Uterus (tissue), 4 donors: Measurements from ENCODE around the gene ALPG. TPM values are rescaled to one million over a fixed set of nuclear protein-coding genes. Genes with fewer than 3 reads are reported as not detected.

Source experiments
- DNase-seq, 2 donors: peaks; one replicate each; pipeline ENCODE4 v3.0.0-alpha.2; 2019 to 2020
- H3K27ac ChIP-seq, 2 donors: fragments of 200-600 bp; sonication (generic); 1 replicate in 1 of 2; 2 replicates in 1 of 2; pipeline ENCODE4 v1.5.1; 2016 to 2018
- H3K27me3 ChIP-seq, 2 donors: fragments of 200-600 bp; sonication (generic); one replicate each; pipeline ENCODE4 v1.5.1; 2018 to 2019; ENCODE audit warnings: control low read depth in 1 of 2
- H3K36me3 ChIP-seq, 2 donors: fragments of 200-600 bp; sonication (generic); one replicate each; pipeline ENCODE4 v1.5.1; 2019; ENCODE audit warnings: control low read depth in 1 of 2
- H3K4me1 ChIP-seq, 2 donors: fragments of 200-600 bp; sonication (generic); one replicate each; pipeline ENCODE4 v1.5.1; 2018 to 2019; ENCODE audit warnings: control low read depth in 1 of 2
- H3K4me3 ChIP-seq, 2 donors: fragments of 200-600 bp; sonication (generic); 1 replicate in 1 of 2; 2 replicates in 1 of 2; pipeline ENCODE4 v1.5.1; 2018 to 2019; ENCODE audit warnings: mild to moderate bottlenecking in 1 of 2
- H3K9me3 ChIP-seq, 2 donors: fragments of 200-600 bp; sonication (generic); one replicate each; pipeline ENCODE4 v1.5.1; 2019; ENCODE audit warnings: control low read depth in 1 of 2
- CTCF ChIP-seq, 4 experiments: fragments of 200-600 bp in 2 of 4; fragments of 450-650 bp in 2 of 4; sonication (generic) in 2 of 4; IDR thresholded peaks; one replicate each; pipeline ENCODE4 v1.5.1; 2016 to 2019; ENCODE audit warnings: antibody characterized with exemption in 4 of 4, mild to moderate bottlenecking in 2 of 4, moderate library complexity in 1 of 4
- POLR2A ChIP-seq, 2 donors: fragments of 450-650 bp; IDR thresholded peaks; one replicate each; pipeline ENCODE4 v1.6.1; 2016; ENCODE audit warnings: antibody characterized with exemption in 2 of 2, mild to moderate bottlenecking in 1 of 2, moderate library complexity in 1 of 2
- intact Hi-C: fragments of 100-400 bp; cut with DNase I; formaldehyde crosslinking; loops from one replicate; pipeline ENCODE4 v1.15.1; 2023; ENCODE audit warnings: low total_unique reads
- total RNA-seq, 4 donors: library from RNA; depleted of rRNA in 3 of 4; stranded (reverse); fragments of >200 nt in 3 of 4; gene quantifications; one replicate each; pipeline versions ENCODE4 v1.1.0 to v1.2.4, GENCODE V29; 2014 to 2023
- donor health status: DM: yes; HTN: yes; CAD: no.

ALPG gene
- total RNA-seq, 4 donors from 2014 or later = not detected

DNA sequence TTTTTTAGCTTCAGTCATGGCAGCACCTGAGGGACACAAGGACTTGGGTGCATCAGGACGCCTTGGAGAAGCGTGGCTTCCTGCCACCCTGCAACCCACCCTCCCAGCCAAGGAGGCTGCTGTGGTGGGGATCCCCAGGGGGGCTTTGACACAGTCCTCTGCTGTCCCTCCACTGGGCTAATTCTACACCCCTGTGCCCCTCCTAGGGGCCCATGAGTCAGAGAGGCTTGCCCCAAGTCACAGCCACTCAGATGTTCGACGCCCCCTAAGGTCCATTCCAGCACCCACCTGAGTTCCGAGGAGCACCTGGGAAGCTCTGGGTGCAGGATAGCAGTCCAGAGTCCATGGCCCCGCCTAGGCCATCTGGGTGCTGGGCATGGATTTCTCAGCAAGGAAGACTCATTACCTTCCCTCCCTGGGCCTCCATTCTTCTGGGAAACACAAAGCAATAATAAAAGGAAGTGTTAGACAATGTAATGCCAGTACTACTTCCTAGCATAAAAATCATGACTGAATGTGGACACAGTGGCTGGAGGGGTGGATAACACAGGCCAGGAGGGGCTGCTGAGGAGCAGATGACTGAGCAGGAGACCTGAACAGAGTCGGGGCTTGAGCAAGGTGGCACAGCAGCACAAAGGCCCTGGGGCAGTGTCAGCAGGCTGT, 3.7 kb downstream of the ALPG start:
- intact Hi-C loops = no loop called here
- Histone ChIP-seq H3K27ac (no peak overlapping the region), H3K9me3 (no peaks in the 10 kb centered on the region), H3K36me3 (no peaks in the 10 kb centered on the region), H3K4me1 (no peaks in the 10 kb centered on the region), H3K27me3 (no peaks in the 10 kb centered on the region), H3K4me3 (no peak overlapping the region)
- DNase-seq = no peak
- TF ChIP-seq CTCF (IDR thresholded peaks at IDR 0.05) (no peak), POLR2A (IDR thresholded peaks at IDR 0.05) (no peak)

DNA sequence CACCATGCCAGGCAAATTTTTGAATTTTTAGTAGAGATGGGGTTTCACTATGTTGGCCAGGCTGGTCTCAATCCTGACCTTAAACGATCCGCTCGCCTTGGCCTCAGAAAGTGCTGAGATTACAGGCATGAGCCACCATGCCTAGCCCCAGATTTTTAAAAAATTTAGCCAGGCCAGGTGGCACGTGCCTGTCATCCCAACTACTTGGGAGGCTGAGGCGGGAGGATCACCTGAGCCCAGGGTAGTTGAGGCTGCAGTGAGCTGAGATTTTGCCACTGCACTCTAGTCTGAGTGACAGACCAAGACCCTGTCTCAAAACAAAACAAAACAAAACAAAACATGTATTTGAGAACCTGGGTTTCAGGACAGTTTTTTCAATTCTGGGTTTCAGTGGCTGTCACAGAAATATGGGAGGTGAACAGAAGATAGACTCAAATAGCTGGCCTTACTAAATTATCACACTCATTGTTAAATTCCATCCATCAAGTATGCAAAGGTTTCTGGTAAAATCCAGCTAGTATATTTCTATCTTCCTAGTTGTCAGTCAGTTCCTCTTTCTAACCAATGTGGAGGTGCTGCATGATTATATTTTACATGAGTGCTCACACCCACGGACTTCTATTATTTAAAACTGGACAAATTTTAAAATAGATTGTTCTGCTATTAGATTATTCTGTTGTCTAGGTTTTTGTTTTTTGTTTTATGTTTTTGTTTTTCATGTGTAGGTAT, 5.4 kb downstream of the ALPG start:
- Histone ChIP-seq H3K36me3 (no peaks in the 10 kb centered on the region), H3K27me3 (no peaks in the 10 kb centered on the region), H3K4me3 (no peak overlapping the region), H3K9me3 (no peaks in the 10 kb centered on the region), H3K4me1 (no peaks in the 10 kb centered on the region), H3K27ac (no peak overlapping the region)
- TF ChIP-seq POLR2A (IDR thresholded peaks at IDR 0.05) (no peak), CTCF (IDR thresholded peaks at IDR 0.05) (no peak)
- no peak for DNase-seq
- intact Hi-C loops = no loop called here

GRCh38 chr2:232412986-232413385, 6.3 kb downstream of the ALPG start:
- H3K9me3 ChIP-seq = no peaks in the 10 kb centered on the region
- DNase-seq = no peak
- no peak overlapping the region for H3K4me3 ChIP-seq
- no peaks in the 10 kb centered on the region for H3K36me3 ChIP-seq
- intact Hi-C loops = no loop called here
- no peaks in the 10 kb centered on the region for H3K27me3 ChIP-seq
- TF ChIP-seq POLR2A (IDR thresholded peaks at IDR 0.05) (no peak), CTCF (IDR thresholded peaks at IDR 0.05) (no peak)
- no peak overlapping the region for H3K27ac ChIP-seq
- no peaks in the 10 kb centered on the region for H3K4me1 ChIP-seq

DNA sequence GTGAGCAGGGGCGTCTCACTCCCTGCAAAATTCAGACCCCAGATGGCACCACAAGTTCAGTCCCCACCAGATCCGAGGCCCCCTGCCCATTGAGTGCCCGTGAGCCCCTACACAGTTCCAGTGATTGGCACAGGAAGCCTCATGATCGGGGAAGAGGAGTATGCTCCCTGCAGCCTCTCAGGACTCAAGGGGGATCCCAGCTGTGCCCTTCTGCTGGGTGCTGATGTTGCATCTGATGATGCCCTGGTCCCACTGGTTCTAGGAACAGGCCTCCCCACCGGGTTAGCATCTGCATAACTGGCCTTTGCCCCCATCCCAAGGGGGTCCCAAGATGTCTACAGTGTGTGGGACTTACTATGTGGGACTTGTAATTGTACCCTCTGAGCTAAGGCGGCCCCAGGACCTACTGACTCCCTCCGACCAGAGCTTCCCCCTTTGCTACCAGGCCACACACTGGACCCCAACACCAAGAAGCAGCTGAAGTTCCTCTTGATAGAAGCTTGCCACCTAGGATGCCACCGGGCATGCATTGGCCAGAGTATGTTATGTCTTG, 8.6 kb downstream of the ALPG start:
- Histone ChIP-seq H3K4me1 (peaks cover 0 to 5% of the 10 kb centered on the region in 2 donors), H3K27me3 (no peaks in the 10 kb centered on the region), H3K36me3 (no peaks in the 10 kb centered on the region), H3K4me3 (no peak overlapping the region), H3K27ac (no peak overlapping the region), H3K9me3 (no peaks in the 10 kb centered on the region)
- no peak for DNase-seq
- TF ChIP-seq CTCF (IDR thresholded peaks at IDR 0.05) (no peak), POLR2A (IDR thresholded peaks at IDR 0.05) (no peak)
- intact Hi-C loops = no loop called here
